ENCODE data around the gene DOP1A. TPM values are rescaled to one million over a fixed set of nuclear protein-coding genes. Genes with fewer than 3 reads are reported as not detected.

DOP1A gene
- total RNA-seq, 2 donors from 2014 or later: 20.3 to 29.6 TPM

DNA sequence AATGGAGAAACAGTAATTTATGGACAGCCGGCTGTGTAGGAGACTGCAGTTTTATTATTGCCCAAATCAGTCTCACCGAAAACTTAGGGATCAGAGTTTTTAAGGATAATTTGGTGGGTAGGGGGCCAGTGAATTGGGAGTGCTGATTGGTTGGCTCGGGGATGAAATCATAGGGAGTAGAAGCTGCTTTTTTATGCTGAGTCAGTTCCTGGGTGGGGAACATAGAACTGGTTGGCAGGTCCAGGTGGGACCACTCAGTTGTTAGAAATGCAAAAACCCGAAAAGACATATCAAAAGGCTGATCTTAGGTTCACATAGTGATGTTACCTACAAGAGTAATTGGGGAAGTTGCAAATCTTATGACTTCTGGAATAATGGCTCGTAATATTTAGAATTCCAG is 59.3 kb downstream of the DOP1A start:
- TF ChIP-seq, protein P1, sequence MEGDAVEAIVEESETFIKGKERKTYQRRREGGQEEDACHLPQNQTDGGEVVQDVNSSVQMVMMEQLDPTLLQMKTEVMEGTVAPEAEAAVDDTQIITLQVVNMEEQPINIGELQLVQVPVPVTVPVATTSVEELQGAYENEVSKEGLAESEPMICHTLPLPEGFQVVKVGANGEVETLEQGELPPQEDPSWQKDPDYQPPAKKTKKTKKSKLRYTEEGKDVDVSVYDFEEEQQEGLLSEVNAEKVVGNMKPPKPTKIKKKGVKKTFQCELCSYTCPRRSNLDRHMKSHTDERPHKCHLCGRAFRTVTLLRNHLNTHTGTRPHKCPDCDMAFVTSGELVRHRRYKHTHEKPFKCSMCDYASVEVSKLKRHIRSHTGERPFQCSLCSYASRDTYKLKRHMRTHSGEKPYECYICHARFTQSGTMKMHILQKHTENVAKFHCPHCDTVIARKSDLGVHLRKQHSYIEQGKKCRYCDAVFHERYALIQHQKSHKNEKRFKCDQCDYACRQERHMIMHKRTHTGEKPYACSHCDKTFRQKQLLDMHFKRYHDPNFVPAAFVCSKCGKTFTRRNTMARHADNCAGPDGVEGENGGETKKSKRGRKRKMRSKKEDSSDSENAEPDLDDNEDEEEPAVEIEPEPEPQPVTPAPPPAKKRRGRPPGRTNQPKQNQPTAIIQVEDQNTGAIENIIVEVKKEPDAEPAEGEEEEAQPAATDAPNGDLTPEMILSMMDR (IDR thresholded peaks at IDR 0.05): no peak
- intact Hi-C loops (cut with DNase I): no loop called here
- peaks cover 9% of the 10 kb centered on the region for H3K36me3 ChIP-seq
- DNase-seq: no peak
- H3K27ac ChIP-seq: no peak overlapping the region
- no peak overlapping the region for H3K4me3 ChIP-seq
- no peaks in the 10 kb centered on the region for H3K27me3 ChIP-seq
- no peaks in the 10 kb centered on the region for H3K4me1 ChIP-seq
- no peaks in the 10 kb centered on the region for H3K9me3 ChIP-seq
- no peak overlapping the region for H3K9ac ChIP-seq (ENCODE audit: low read depth in 2 of 2, low read length in 2 of 2)

DNA sequence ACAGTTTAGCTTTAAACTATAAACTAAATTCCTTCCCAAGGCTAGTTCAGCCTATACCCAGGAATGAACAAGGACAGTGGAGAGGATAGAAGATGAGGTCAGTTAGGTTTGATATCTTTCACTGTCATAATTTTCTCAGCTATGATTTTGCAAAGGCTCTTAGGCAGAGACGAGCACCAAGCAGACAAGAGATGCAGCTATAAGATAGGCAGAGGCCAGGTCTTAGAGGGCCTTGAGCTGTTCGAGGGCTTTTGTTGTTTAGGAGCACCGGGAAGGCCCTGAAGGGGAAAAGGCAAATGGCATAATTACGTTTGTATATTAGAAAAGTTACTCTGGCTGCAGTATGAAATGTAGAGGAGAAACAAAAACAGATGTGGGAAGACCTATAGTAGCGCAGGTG is 59.8 kb downstream of the DOP1A start:
- H3K36me3 ChIP-seq: peaks cover 9% of the 10 kb centered on the region
- no peak overlapping the region for H3K4me3 ChIP-seq
- intact Hi-C loops (cut with DNase I): no loop called here
- no peaks in the 10 kb centered on the region for H3K4me1 ChIP-seq
- TF ChIP-seq, protein P1 (IDR thresholded peaks at IDR 0.05): no peak
- H3K27ac ChIP-seq: no peak overlapping the region
- no peak for DNase-seq
- no peaks in the 10 kb centered on the region for H3K27me3 ChIP-seq
- no peak overlapping the region for H3K9ac ChIP-seq (ENCODE audit: low read depth in 2 of 2, low read length in 2 of 2)
- H3K9me3 ChIP-seq: no peaks in the 10 kb centered on the region

DNA sequence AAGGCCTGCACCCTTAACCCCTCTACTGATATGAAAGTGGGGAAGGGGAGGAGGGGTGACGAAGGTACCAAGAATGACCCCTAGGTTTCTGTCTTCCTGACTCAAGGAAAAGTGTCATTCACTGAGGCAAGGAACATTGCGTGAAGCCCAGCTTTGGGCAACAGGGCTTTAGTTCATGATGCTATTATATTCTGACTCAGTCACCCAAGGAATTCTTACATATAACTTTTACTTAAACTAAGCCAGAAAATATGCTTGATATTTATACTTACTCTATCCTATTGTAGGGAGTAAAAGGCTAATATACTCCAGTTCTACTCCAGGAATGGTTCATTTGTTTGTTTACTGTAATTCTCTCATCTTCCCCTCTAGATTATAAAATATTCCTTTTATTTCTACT is 60.5 kb downstream of the DOP1A start:
- intact Hi-C loops (cut with DNase I): no loop called here
- H3K27ac ChIP-seq: no peak overlapping the region
- no peak for DNase-seq
- H3K9ac ChIP-seq (ENCODE audit: low read depth in 2 of 2, low read length in 2 of 2): no peak overlapping the region
- H3K4me1 ChIP-seq: no peaks in the 10 kb centered on the region
- TF ChIP-seq, protein P1 (IDR thresholded peaks at IDR 0.05): no peak
- H3K27me3 ChIP-seq: no peaks in the 10 kb centered on the region
- H3K4me3 ChIP-seq: no peak overlapping the region
- no peaks in the 10 kb centered on the region for H3K9me3 ChIP-seq
- peaks cover 9% of the 10 kb centered on the region for H3K36me3 ChIP-seq

DNA sequence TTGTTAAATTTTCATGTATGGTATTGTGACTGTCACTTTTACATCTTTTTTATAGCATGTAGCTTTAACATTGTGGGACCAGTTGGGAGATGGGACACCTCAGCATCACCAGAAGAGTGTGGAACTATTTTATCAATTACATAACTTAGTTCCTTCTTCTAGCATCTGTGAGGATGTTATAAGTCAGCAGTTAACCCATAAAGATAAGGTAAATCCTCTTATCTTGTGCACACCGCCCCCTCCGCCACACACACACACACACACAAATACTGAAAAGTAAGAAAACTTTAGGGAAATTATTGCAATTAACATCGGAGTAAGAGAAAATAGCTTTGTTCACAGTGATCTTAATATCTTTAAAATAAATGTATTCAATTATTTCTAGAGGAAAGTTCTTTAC is 64.7 kb downstream of the DOP1A start:
- Histone ChIP-seq H3K9me3 (no peaks in the 10 kb centered on the region), H3K4me3 (no peak overlapping the region), H3K27me3 (no peaks in the 10 kb centered on the region), H3K36me3 (peaks cover 22% of the 10 kb centered on the region), H3K4me1 (no peaks in the 10 kb centered on the region), H3K9ac (ENCODE audit: low read depth in 2 of 2, low read length in 2 of 2) (no peak overlapping the region), H3K27ac (no peak overlapping the region)
- TF ChIP-seq, protein P1 (IDR thresholded peaks at IDR 0.05): no peak
- DNase-seq: no peak
- intact Hi-C loops (cut with DNase I): no loop called here

DNA sequence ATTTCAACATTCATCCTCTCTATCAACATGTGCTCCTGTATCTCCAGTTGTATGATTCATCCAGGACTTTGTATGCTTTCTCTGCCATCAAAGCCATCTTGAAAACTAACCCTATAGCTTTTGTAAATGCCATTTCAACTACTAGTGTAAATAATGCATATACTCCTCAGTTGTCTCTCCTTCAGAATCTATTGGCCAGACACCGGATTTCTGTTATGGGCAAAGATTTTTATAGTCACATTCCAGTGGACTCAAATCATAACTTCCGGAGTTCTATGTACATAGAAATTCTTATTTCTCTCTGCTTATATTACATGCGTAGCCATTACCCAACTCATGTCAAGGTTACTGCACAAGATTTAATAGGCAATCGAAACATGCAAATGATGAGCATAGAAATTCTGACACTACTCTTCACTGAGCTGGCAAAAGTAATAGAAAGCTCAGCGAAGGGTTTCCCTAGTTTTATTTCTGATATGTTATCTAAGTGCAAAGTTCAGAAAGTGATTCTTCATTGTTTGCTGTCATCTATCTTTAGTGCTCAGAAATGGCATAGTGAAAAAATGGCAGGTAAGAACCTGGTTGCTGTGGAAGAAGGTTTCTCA is 70.7 kb downstream of the DOP1A start:
- Histone ChIP-seq H3K9me3 (no peaks in the 10 kb centered on the region), H3K9ac (ENCODE audit: low read depth in 2 of 2, low read length in 2 of 2) (no peak overlapping the region), H3K27me3 (no peaks in the 10 kb centered on the region), H3K36me3 (peaks cover 13% of the 10 kb centered on the region), H3K4me1 (no peaks in the 10 kb centered on the region), H3K27ac (no peak overlapping the region), H3K4me3 (no peak overlapping the region)
- intact Hi-C loops (cut with DNase I): no loop called here
- no peak for DNase-seq
- TF ChIP-seq, protein P1 (IDR thresholded peaks at IDR 0.05): no peak

All from colonic mucosa (tissue), 4 donors.